Osteocyte (in vitro differentiated cells): ENCODE results near the gene TNRC6A. TPM values are rescaled to one million over a fixed set of nuclear protein-coding genes. Genes with fewer than 3 reads are reported as not detected.
"Not testable (repeated sequence)": the region's sequence is repeated elsewhere in the genome, so short reads cannot be mapped to it uniquely, and the experiment has no call there.

Source experiments
- DNase-seq: peaks from one replicate; pipeline ENCODE4 v3.0.0; 2021; ENCODE audit warnings: mixed read lengths; ENCODE audit not compliant: unreplicated experiment; ENCODE audit errors: extremely low spot score
- H3K27ac Mint-ChIP-seq: one replicate; pipeline ENCODE4 v1.8.0; 2021; ENCODE audit warnings: mild to moderate bottlenecking, mixed read lengths; ENCODE audit not compliant: unreplicated experiment
- H3K27me3 Mint-ChIP-seq: one replicate; pipeline ENCODE4 v1.8.0; 2021; ENCODE audit warnings: mixed read lengths; ENCODE audit not compliant: unreplicated experiment
- H3K36me3 Mint-ChIP-seq: one replicate; pipeline ENCODE4 v1.8.0; 2021; ENCODE audit warnings: mixed read lengths; ENCODE audit not compliant: unreplicated experiment
- H3K4me1 Mint-ChIP-seq: one replicate; pipeline ENCODE4 v1.8.0; 2021; ENCODE audit warnings: mixed read lengths; ENCODE audit not compliant: unreplicated experiment
- H3K4me3 Mint-ChIP-seq: one replicate; pipeline ENCODE4 v1.8.0; 2021; ENCODE audit warnings: mild to moderate bottlenecking, moderate library complexity, mixed read lengths; ENCODE audit not compliant: unreplicated experiment
- H3K9me3 Mint-ChIP-seq: one replicate; pipeline ENCODE4 v1.8.0; 2021; ENCODE audit warnings: mixed read lengths; ENCODE audit not compliant: unreplicated experiment
- CTCF ChIP-seq: fragments of 200-600 bp; sonication (generic); IDR thresholded peaks from 2 replicates; pipeline ENCODE4 v1.5.0; 2021; ENCODE audit warnings: antibody characterized with exemption, mild to moderate bottlenecking, moderate library complexity
- total RNA-seq: library from RNA; stranded (reverse); gene quantifications from 2 replicates; pipeline ENCODE4 v1.2.1, GENCODE V29; 2021

TNRC6A gene
- total RNA-seq, 1 donor from 2014 or later, result 68.0 TPM

GRCh38 chr16:24701521-24701951 lies 27.9 kb upstream of the TNRC6A start:
- TF ChIP-seq CTCF, result no peak
- no peak for DNase-seq
- Mint-ChIP-seq H3K36me3 (no peaks in the 10 kb centered on the region), H3K9me3 (no peaks in the 10 kb centered on the region), H3K4me3 (peak overlapping the region; percentile 51), H3K27ac (peak overlapping the region; percentile 89), H3K4me1 (peaks cover 38% of the 10 kb centered on the region), H3K27me3 (no peaks in the 10 kb centered on the region)

- H3K4me3 Mint-ChIP-seq, H3K36me3 Mint-ChIP-seq, DNase-seq, H3K27me3 Mint-ChIP-seq, H3K9me3 Mint-ChIP-seq, H3K27ac Mint-ChIP-seq: not testable (repeated sequence)
- peaks cover 15% of the 10 kb centered on the region for H3K4me1 Mint-ChIP-seq
Measured at GRCh38 chr16:24707760-24708159, 21.7 kb upstream of the TNRC6A start.

GRCh38 chr16:24713379-24713778 lies 16.1 kb upstream of the TNRC6A start:
- H3K36me3 Mint-ChIP-seq, result peaks cover 3% of the 10 kb centered on the region
- H3K27me3 Mint-ChIP-seq, result no peaks in the 10 kb centered on the region
- peaks cover 6% of the 10 kb centered on the region for H3K4me1 Mint-ChIP-seq
- DNase-seq, result no peak
- TF ChIP-seq CTCF, result no peak
- no peak overlapping the region for H3K4me3 Mint-ChIP-seq
- H3K27ac Mint-ChIP-seq, result no peak overlapping the region
- H3K9me3 Mint-ChIP-seq, result no peaks in the 10 kb centered on the region

GRCh38 chr16:24717411-24717810 lies 12.0 kb upstream of the TNRC6A start:
- TF ChIP-seq CTCF, result no peak
- Mint-ChIP-seq H3K4me3 (no peak overlapping the region), H3K27me3 (no peaks in the 10 kb centered on the region), H3K9me3 (no peaks in the 10 kb centered on the region), H3K27ac (peak overlapping the region; percentile 2), H3K4me1 (peaks cover 9% of the 10 kb centered on the region), H3K36me3 (peaks cover 3% of the 10 kb centered on the region)
- DNase-seq, result peak; percentile 38

- peaks cover 13% of the 10 kb centered on the region for H3K4me1 Mint-ChIP-seq
- peaks cover under 1% of the 10 kb centered on the region for H3K36me3 Mint-ChIP-seq
- TF ChIP-seq CTCF, result no peak
- no peaks in the 10 kb centered on the region for H3K9me3 Mint-ChIP-seq
- no peak overlapping the region for H3K27ac Mint-ChIP-seq
- no peak for DNase-seq
- no peaks in the 10 kb centered on the region for H3K27me3 Mint-ChIP-seq
- no peak overlapping the region for H3K4me3 Mint-ChIP-seq
Measured at GRCh38 chr16:24718967-24719521, 10.4 kb upstream of the TNRC6A start.

- Mint-ChIP-seq H3K9me3 (no peaks in the 10 kb centered on the region), H3K36me3 (no peaks in the 10 kb centered on the region), H3K4me1 (peaks cover 13% of the 10 kb centered on the region), H3K27ac (no peak overlapping the region), H3K4me3 (no peak overlapping the region), H3K27me3 (no peaks in the 10 kb centered on the region)
- DNase-seq, result no peak
- TF ChIP-seq CTCF, result no peak
Measured at GRCh38 chr16:24721830-24722238, 7.6 kb upstream of the TNRC6A start.
